BJ (cell line): Measurements from ENCODE around the gene ZNF506. TPM values are rescaled to one million over a fixed set of nuclear protein-coding genes. Genes with fewer than 3 reads are reported as not detected.

ENCODE experiments used
- CTCF ChIA-PET: fragments of 350-600 bp; formaldehyde crosslinking; extraction: SDS; loops from one replicate; lab custom pipeline; 2021; ENCODE audit warnings: antibody characterized with exemption, inconsistent platforms; lab: Yijun Ruan, JAX
- POLR2A ChIA-PET: fragments of 300-600 bp; sonication (Branson Sonifier 250); formaldehyde crosslinking; extraction: SDS; loops from one replicate; lab custom pipeline; 2021; ENCODE audit warnings: antibody characterized with exemption; lab: Charles Lee
- DNase-seq: peaks from one replicate; pipeline ENCODE4 v3.0.0-alpha.2; 2011; ENCODE audit warnings: low read depth
- H3K27me3 ChIP-seq: 2 replicates; pipeline ENCODE4 v1.6.0; 2011; ENCODE audit warnings: low read length; ENCODE audit not compliant: control insufficient read depth, insufficient read depth
- H3K36me3 ChIP-seq: 2 replicates; pipeline ENCODE4 v1.5.1; 2011; ENCODE audit warnings: low read length; ENCODE audit not compliant: control insufficient read depth, insufficient read depth
- H3K4me3 ChIP-seq: 2 replicates; pipeline ENCODE4 v1.5.1; 2011; ENCODE audit warnings: low read depth, mild to moderate bottlenecking, control low read depth, low read length
- CTCF ChIP-seq: IDR thresholded peaks from 2 replicates; pipeline ENCODE4 v1.5.1; 2011; ENCODE audit warnings: low read depth, mild to moderate bottlenecking, control low read depth, inconsistent platforms, low read length, moderate library complexity; ENCODE audit not compliant: insufficient read depth
- polyA plus RNA-seq: library from polyadenylated mRNA; depleted of rRNA; stranded (reverse); fragments of >200 nt; gene quantifications from 2 replicates; pipeline ENCODE4 v1.2.3, GENCODE V29; 2011; rRNA removed
- small RNA-seq: library from RNA; depleted of rRNA; stranded (forward); fragments of <200 nt; gene quantifications from one replicate; pipeline ENCODE3, GENCODE V24; 2012; ENCODE audit warnings: low replicate concordance, low read depth; ENCODE audit not compliant: insufficient read length

Gene ZNF506
- polyA plus RNA-seq, 1 experiment: 3.9 TPM

GRCh38 chr19:19742773-19743172, 78.8 kb downstream of the ZNF506 start:
- DNase-seq: no peak
- Histone ChIP-seq H3K27me3 (no peaks in the 10 kb centered on the region), H3K4me3 (no peak overlapping the region), H3K36me3 (no peaks in the 10 kb centered on the region)
- ChIA-PET CTCF (no interaction called here), POLR2A (no interaction called here)
- TF ChIP-seq CTCF: no peak

Small RNA genes lying within 50 kb of the gene (small RNA-seq; reads per million reads assigned to genes)
- gene AC011477.5: not detected

Other genes with a start within 250 kb of the ZNF506 start
- gene PBX4, start 203.1 kb downstream of the ZNF506 start, polyA plus RNA-seq: 1.3 and 1.9 TPM in 2 replicates
- gene LPAR2, start 193.5 kb downstream of the ZNF506 start, polyA plus RNA-seq: 2.1 and 2.4 TPM in 2 replicates
- gene GMIP, start 178.1 kb downstream of the ZNF506 start, polyA plus RNA-seq: 3.8 and 4.4 TPM in 2 replicates
- 11.1 and 27.9 TPM in 2 replicates for gene ATP13A1, start 158.1 kb downstream of the ZNF506 start, polyA plus RNA-seq
- 2.5 and 4.5 TPM in 2 replicates for gene ZNF101, start 152.9 kb downstream of the ZNF506 start, polyA plus RNA-seq
- 1.2 and 2.7 TPM in 2 replicates for gene ZNF14, start 88.6 kb downstream of the ZNF506 start, polyA plus RNA-seq
- 0.67 and 1.6 TPM in 2 replicates for gene ZNF253, start 44.1 kb upstream of the ZNF506 start, polyA plus RNA-seq
- gene ZNF93, start 79.2 kb upstream of the ZNF506 start, polyA plus RNA-seq: 4.3 and 5.2 TPM in 2 replicates
- 0.70 and 1.3 TPM in 2 replicates for gene ZNF682, start 217.8 kb upstream of the ZNF506 start, polyA plus RNA-seq